CD4-positive, alpha-beta T cell treated with Interleukin-15 for 4 hours (primary cell): ENCODE measurements around the gene SFRP4.
"Not testable (repeated sequence)": the region's sequence is repeated elsewhere in the genome, so short reads cannot be mapped to it uniquely, and the experiment has no call there.

ENCODE experiments used
- DNase-seq: peaks from one replicate; pipeline ENCODE4 v3.0.0-alpha.2; 2020; ENCODE audit warnings: low spot score

Gene SFRP4

GRCh38 chr7:37916673-37917660 is at the start of gene SFRP4:
Gene SFRP4 (minus strand): TSS chr7:37916817. CDS start chr7:37916537, 280 bp downstream.
- DNase-seq: peak; percentile 6

GRCh38 chr7:37964196-37964595 is 47.6 kb upstream of the SFRP4 start:
- DNase-seq: no peak

- DNase-seq: no peak
Measured at GRCh38 chr7:37961251-37961650, 44.6 kb upstream of the SFRP4 start.

GRCh38 chr7:37960483-37960882 is 43.9 kb upstream of the SFRP4 start:
- DNase-seq: no peak

GRCh38 chr7:37957221-37957970 is 40.8 kb upstream of the SFRP4 start:
- no peak for DNase-seq

- DNase-seq: no peak
Measured at GRCh38 chr7:37956791-37957190, 40.2 kb upstream of the SFRP4 start.

- not testable (repeated sequence) for DNase-seq
Measured at GRCh38 chr7:37954217-37954616, 37.6 kb upstream of the SFRP4 start.

GRCh38 chr7:37952240-37952639 is 35.6 kb upstream of the SFRP4 start:
- no peak for DNase-seq

- no peak for DNase-seq
Measured at GRCh38 chr7:37947941-37948210, 31.3 kb upstream of the SFRP4 start.

GRCh38 chr7:37947138-37947940 is 30.7 kb upstream of the SFRP4 start:
- DNase-seq: no peak

GRCh38 chr7:37945336-37945735 is 28.7 kb upstream of the SFRP4 start:
- no peak for DNase-seq

- DNase-seq: no peak
Measured at GRCh38 chr7:37944737-37945054, 28.1 kb upstream of the SFRP4 start.

- no peak for DNase-seq
Measured at GRCh38 chr7:37943905-37944736, 27.5 kb upstream of the SFRP4 start.

- DNase-seq: no peak
Measured at GRCh38 chr7:37942934-37943610, 26.5 kb upstream of the SFRP4 start.

GRCh38 chr7:37933018-37933566 is 16.5 kb upstream of the SFRP4 start:
- no peak for DNase-seq

GRCh38 chr7:37932543-37932942 is 15.9 kb upstream of the SFRP4 start:
- no peak for DNase-seq

GRCh38 chr7:37930226-37930948 is 13.8 kb upstream of the SFRP4 start:
- DNase-seq: no peak

- DNase-seq: no peak
Measured at GRCh38 chr7:37928878-37929277, 12.3 kb upstream of the SFRP4 start.

- no peak for DNase-seq
Measured at GRCh38 chr7:37927773-37928444, 11.3 kb upstream of the SFRP4 start.

- DNase-seq: no peak
Measured at GRCh38 chr7:37925620-37926019, 9.0 kb upstream of the SFRP4 start.
